Right lobe of liver (tissue), 6 donors: ENCODE data around the gene SHC3. TPM values are rescaled to one million over a fixed set of nuclear protein-coding genes. Genes with fewer than 3 reads are reported as not detected.

Source experiments
- ATAC-seq, 4 donors: fragments of 200-7000 bp; cut with Tn5 transposase; one replicate each; pipeline ENCODE4 v1.9.1; 2020; ENCODE audit warnings: mild to moderate bottlenecking in 4 of 4, moderate library complexity in 4 of 4
- DNase-seq, 3 donors: peaks; one replicate each; pipeline ENCODE4 v3.0.0-alpha.2; 2020
- H3K27ac ChIP-seq, 3 donors: fragments of 200-600 bp; one replicate each; pipeline ENCODE4 v1.8.0; 2022
- H3K27me3 ChIP-seq, 2 donors: fragments of 200-600 bp; one replicate each; pipeline ENCODE4 v1.8.0; 2022
- H3K36me3 ChIP-seq, 4 donors: fragments of 200-600 bp; sonication (generic) in 1 of 4; one replicate each; pipeline versions ENCODE4 v1.5.1 to v1.8.0; 2017 to 2022; ENCODE audit warnings: control low read depth in 1 of 4
- H3K4me1 ChIP-seq, 4 donors: fragments of 200-600 bp; sonication (generic) in 1 of 4; one replicate each; pipeline versions ENCODE4 v1.5.1 to v1.8.0; 2017 to 2022; ENCODE audit warnings: control low read depth in 1 of 4
- H3K4me3 ChIP-seq, 3 donors: fragments of 200-600 bp; one replicate each; pipeline ENCODE4 v1.8.0; 2022
- H3K9me3 ChIP-seq, 4 donors: fragments of 200-600 bp; sonication (generic) in 1 of 4; one replicate each; pipeline versions ENCODE4 v1.5.1 to v1.8.0; 2017 to 2022; ENCODE audit warnings: control low read depth in 1 of 4
- POLR2A ChIP-seq: fragments of 450-650 bp; IDR thresholded peaks from one replicate; pipeline ENCODE4 v1.6.1; 2017; ENCODE audit warnings: antibody characterized with exemption, mild to moderate bottlenecking
- WGBS: methylation state at CpG from one replicate; pipeline ENCODE4 v1.1.6; 2018; ENCODE audit warnings: low coverage, low lambda C conversion rate; ENCODE audit not compliant: insufficient coverage; ENCODE audit errors: missing lambda C conversion rate; 5-methylcytosine and 5-hydroxymethylcytosine counted together
- intact Hi-C, 2 donors: fragments of 100-400 bp; cut with DNase I; formaldehyde crosslinking; loops; one replicate each; pipeline versions ENCODE4 v1.11.2 to v1.14.1; 2022
- total RNA-seq, 6 experiments: library from RNA; depleted of rRNA in 2 of 6; stranded (reverse); fragments of >200 nt in 2 of 6; fragmentation: NEBNext Ultra II Directional in 3 of 6; extraction: Animal tissue kit (Norgen Biotek cat#: 25700) in 3 of 6; gene quantifications; one replicate each; pipeline versions ENCODE4 v1.1.0 to v1.2.4, GENCODE V29; 2016 to 2023
- TF ChIP-seq, protein P1 (sequence below), 4 donors: fragments of 200-600 bp in 3 of 4; fragments of 450-650 bp in 1 of 4; IDR thresholded peaks; one replicate each; pipeline versions ENCODE4 v1.5.1 to v1.8.0; 2016 to 2022; ENCODE audit warnings: antibody characterized with exemption in 4 of 4, mild to moderate bottlenecking in 2 of 4
- donor health status: DM: no; HTN: yes; CAD: no.
- donor health status: DM: no; HTN: no; CAD: no.
- donor health status: DM: no; HTN: no; CAD: no.
- donor health status: DM: no; HTN: yes; CAD: no.
- donor health status: DM: no; HTN: yes; CAD: no.

SHC3 gene
- total RNA-seq, 6 experiments from 2014 or later = 0.05 to 0.35 (median 0.17) TPM

DNA sequence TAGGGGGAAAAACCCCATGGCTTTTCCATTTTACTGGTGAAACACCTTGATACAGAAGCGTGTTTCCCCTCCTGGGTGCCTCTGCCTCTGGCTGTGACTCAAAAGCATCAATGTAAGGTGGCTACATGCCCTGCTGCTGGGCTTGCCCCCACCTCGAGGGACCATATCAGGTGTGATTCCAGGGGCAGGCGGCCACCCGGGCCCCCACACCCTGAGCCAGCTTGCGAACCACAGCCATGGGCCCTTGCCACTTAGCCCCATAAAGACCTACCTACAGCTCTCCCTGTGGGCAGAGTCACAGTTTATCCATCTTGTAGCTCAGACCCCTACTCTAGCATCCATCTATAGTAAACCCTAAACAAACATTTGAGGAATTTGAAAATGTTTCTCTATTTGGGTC, 10.8 kb downstream of the SHC3 start:
- DNase-seq (no peak), ATAC-seq (peak in 1 of 4 donors; percentile 22)

DNA sequence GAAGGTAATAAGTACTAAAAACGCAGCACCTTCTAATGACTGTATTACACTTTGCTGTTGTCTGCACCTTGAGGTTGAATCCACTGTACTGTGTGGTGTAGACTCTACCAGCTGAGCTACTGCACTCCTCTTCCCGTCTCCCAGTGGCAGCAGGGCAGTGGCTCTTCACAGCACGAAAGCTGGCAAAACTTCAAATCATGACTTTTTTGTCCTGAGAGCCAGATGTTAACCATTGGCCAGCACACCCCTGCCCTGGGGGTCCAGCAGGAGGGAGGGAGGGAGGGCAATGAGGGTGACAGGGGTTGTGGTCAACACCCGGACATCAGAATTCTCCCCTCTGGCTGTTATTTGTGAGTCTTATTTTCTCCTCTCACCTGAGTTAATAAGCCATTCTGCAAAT, 11.8 kb downstream of the SHC3 start:
- Histone ChIP-seq H3K27ac (no peak overlapping the region), H3K27me3 (no peaks in the 10 kb centered on the region), H3K36me3 (no peaks in the 10 kb centered on the region), H3K4me3 (no peak overlapping the region), H3K4me1 (peaks cover 0 to 6% (median 2%) of the 10 kb centered on the region in 4 donors), H3K9me3 (no peaks in the 10 kb centered on the region)
- WGBS = 83% methylated on average over 1 of the region's 4 CpGs
- no peak for ATAC-seq
- no peak for DNase-seq
- intact Hi-C loops = no loop called here
- no peak for TF ChIP-seq POLR2A
- TF ChIP-seq, protein P1, sequence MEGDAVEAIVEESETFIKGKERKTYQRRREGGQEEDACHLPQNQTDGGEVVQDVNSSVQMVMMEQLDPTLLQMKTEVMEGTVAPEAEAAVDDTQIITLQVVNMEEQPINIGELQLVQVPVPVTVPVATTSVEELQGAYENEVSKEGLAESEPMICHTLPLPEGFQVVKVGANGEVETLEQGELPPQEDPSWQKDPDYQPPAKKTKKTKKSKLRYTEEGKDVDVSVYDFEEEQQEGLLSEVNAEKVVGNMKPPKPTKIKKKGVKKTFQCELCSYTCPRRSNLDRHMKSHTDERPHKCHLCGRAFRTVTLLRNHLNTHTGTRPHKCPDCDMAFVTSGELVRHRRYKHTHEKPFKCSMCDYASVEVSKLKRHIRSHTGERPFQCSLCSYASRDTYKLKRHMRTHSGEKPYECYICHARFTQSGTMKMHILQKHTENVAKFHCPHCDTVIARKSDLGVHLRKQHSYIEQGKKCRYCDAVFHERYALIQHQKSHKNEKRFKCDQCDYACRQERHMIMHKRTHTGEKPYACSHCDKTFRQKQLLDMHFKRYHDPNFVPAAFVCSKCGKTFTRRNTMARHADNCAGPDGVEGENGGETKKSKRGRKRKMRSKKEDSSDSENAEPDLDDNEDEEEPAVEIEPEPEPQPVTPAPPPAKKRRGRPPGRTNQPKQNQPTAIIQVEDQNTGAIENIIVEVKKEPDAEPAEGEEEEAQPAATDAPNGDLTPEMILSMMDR (IDR thresholded peaks at IDR 0.05) = no peak

More for the DNA sequence above, 10.8 kb downstream of the SHC3 start:
- Histone ChIP-seq H3K9me3 (no peaks in the 10 kb centered on the region), H3K36me3 (no peaks in the 10 kb centered on the region), H3K27ac (no peak overlapping the region), H3K4me3 (no peak overlapping the region), H3K4me1 (peaks cover 0 to 6% (median 2%) of the 10 kb centered on the region in 4 donors), H3K27me3 (no peaks in the 10 kb centered on the region)
- WGBS = no CpG with 5 or more reads among the region's 5 CpGs
- TF ChIP-seq, protein P1 (IDR thresholded peaks at IDR 0.05) = no peak
- no peak for TF ChIP-seq POLR2A
- intact Hi-C loops = no loop called here

DNA sequence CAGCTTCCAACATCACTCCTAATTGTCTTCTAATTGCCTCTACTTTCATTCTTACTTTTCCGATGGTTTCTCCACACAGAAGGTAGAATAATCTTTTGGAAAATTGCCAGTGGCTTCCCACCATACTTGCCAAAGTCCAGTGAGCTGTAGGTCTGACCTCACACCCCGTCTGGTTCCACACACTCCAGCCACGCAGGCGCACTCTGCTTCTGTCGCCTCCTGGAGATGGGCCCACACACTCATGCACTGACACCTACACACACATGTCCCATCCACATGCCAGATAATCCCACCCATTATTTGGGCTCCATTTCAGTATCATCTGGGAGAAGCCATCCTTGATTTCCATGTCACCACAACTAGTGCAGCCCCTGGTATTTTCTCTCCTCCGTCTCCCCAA, 12.7 kb downstream of the SHC3 start:
- WGBS = 63% methylated on average over 3 of the region's 6 CpGs

DNA sequence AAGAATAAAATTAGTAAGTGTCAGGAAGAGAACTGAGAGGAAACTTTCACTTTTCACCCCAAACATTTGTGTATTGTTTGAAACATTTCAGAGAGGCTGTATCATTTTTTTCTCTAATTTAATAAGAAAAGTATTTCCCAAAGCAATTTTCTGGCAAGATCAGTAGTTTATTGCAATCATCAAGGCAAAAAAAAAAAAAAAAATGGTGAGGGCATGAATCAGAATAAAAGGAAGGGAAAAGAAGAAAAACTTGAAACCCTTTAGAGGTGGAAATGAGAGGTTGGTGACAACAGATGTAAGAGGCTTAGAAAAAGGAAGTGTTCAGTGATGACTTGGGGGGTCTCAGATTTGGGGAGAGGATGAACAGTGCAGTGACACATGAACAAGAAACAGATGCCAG, 13.3 kb downstream of the SHC3 start:
- ATAC-seq = no peak
- intact Hi-C loops = no loop called here
- no peak for TF ChIP-seq POLR2A
- TF ChIP-seq, protein P1 (IDR thresholded peaks at IDR 0.05) = no peak

More for the DNA sequence above, 12.7 kb downstream of the SHC3 start:
- no peak for TF ChIP-seq POLR2A
- TF ChIP-seq, protein P1 (IDR thresholded peaks at IDR 0.05) = no peak
- no peaks in the 10 kb centered on the region for H3K9me3 ChIP-seq
- no peak overlapping the region for H3K27ac ChIP-seq
- no peak overlapping the region for H3K4me3 ChIP-seq
- H3K4me1 ChIP-seq = no peaks in the 10 kb centered on the region
- ATAC-seq (peak in 1 of 4 donors; percentile 22), DNase-seq (no peak)
- intact Hi-C loops = no loop called here
- no peaks in the 10 kb centered on the region for H3K36me3 ChIP-seq
- no peaks in the 10 kb centered on the region for H3K27me3 ChIP-seq

DNA sequence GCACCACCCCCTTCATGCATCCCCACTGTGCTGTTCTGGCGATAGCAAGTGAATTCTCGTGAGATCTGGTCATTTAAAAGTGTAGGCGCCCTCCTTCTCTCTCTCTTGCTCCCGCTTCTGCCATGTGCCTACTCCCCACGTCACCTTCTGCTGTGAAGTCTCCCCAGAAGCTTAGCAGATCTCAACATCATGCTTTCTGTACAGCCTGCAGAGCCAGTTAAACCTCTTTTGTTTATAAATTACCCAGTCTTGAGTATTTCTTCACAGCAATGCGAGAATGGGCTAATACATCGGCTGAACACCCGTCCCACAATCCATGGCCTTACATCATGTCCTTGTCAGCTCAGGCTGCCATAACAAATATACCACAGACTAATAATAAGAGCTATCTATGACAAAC, 17.4 kb downstream of the SHC3 start:
- TF ChIP-seq POLR2A = no peak
- TF ChIP-seq, protein P1 (IDR thresholded peaks at IDR 0.05) = no peak

More for the DNA sequence above, 13.3 kb downstream of the SHC3 start:
- Histone ChIP-seq H3K4me1 (no peaks in the 10 kb centered on the region), H3K27me3 (no peaks in the 10 kb centered on the region), H3K4me3 (no peak overlapping the region), H3K36me3 (no peaks in the 10 kb centered on the region), H3K9me3 (no peaks in the 10 kb centered on the region), H3K27ac (no peak overlapping the region)
- DNase-seq = no peak

More for the DNA sequence above, 17.4 kb downstream of the SHC3 start:
- Histone ChIP-seq H3K4me3 (no peak overlapping the region), H3K27me3 (no peaks in the 10 kb centered on the region), H3K9me3 (no peaks in the 10 kb centered on the region), H3K27ac (no peak overlapping the region), H3K36me3 (no peaks in the 10 kb centered on the region), H3K4me1 (no peaks in the 10 kb centered on the region)
- intact Hi-C loops = no loop called here
- WGBS = 78% methylated on average over 8 of the region's 8 CpGs
- ATAC-seq (no peak), DNase-seq (no peak)
